Measurements from ENCODE around the gene A1BG.
A peak's percentile ranks its signal among the peaks of the same experiment; 100 is the strongest.

The A1BG gene

GRCh38 chr19:58345558-58345957, 7.7 kb downstream of the A1BG start:
- H3K9me3 ChIP-seq (ENCODE audit: severe bottlenecking), result no peaks in the 10 kb centered on the region
- H3K4me3 ChIP-seq (ENCODE audit: low read depth, low read length), result no peak overlapping the region
- no peak overlapping the region for H3K27ac ChIP-seq
- H3K27me3 ChIP-seq (ENCODE audit: insufficient read depth, low read depth, severe bottlenecking), result no peaks in the 10 kb centered on the region
- no peak for TF ChIP-seq CTCF (IDR thresholded peaks at IDR 0.05; ENCODE audit: low read depth, low read length)
- H3K36me3 ChIP-seq, result 0 out of 2 replicates have a peak, but pooled peaks cover 5% of the 10 kb centered on the region
- no peak for DNase-seq

- peak; percentile 44 for DNase-seq
- no peak overlapping the region for H3K4me3 ChIP-seq (ENCODE audit: low read depth, low read length)
- H3K9me3 ChIP-seq (ENCODE audit: severe bottlenecking), result no peaks in the 10 kb centered on the region
- TF ChIP-seq CTCF (IDR thresholded peaks at IDR 0.05; ENCODE audit: low read depth, low read length), result peak; percentile 44
- no peaks in the 10 kb centered on the region for H3K27me3 ChIP-seq (ENCODE audit: insufficient read depth, low read depth, severe bottlenecking)
- peaks cover 27% of the 10 kb centered on the region for H3K36me3 ChIP-seq
- H3K27ac ChIP-seq, result no peak overlapping the region
Observed at GRCh38 chr19:58338825-58339558, 14.3 kb downstream of the A1BG start.

- DNase-seq, result no peak
- peaks cover 27% of the 10 kb centered on the region for H3K36me3 ChIP-seq
- H3K9me3 ChIP-seq (ENCODE audit: severe bottlenecking), result no peaks in the 10 kb centered on the region
- TF ChIP-seq CTCF (IDR thresholded peaks at IDR 0.05; ENCODE audit: low read depth, low read length), result no peak
- no peak overlapping the region for H3K27ac ChIP-seq
- H3K4me3 ChIP-seq (ENCODE audit: low read depth, low read length), result no peak overlapping the region
- no peaks in the 10 kb centered on the region for H3K27me3 ChIP-seq (ENCODE audit: insufficient read depth, low read depth, severe bottlenecking)
Observed at GRCh38 chr19:58338336-58338735, 15.0 kb downstream of the A1BG start.

- no peaks in the 10 kb centered on the region for H3K9me3 ChIP-seq (ENCODE audit: severe bottlenecking)
Observed at GRCh38 chr19:58336820-58337219, 16.5 kb downstream of the A1BG start.

GRCh38 chr19:58336216-58336615, 17.1 kb downstream of the A1BG start:
- no peak for TF ChIP-seq CTCF (IDR thresholded peaks at IDR 0.05; ENCODE audit: low read depth, low read length)
- DNase-seq, result no peak
- H3K9me3 ChIP-seq (ENCODE audit: severe bottlenecking), result no peaks in the 10 kb centered on the region
- no peaks in the 10 kb centered on the region for H3K27me3 ChIP-seq (ENCODE audit: insufficient read depth, low read depth, severe bottlenecking)
- H3K36me3 ChIP-seq, result peaks cover 24% of the 10 kb centered on the region
- no peak overlapping the region for H3K4me3 ChIP-seq (ENCODE audit: low read depth, low read length)
- no peak overlapping the region for H3K27ac ChIP-seq

More at GRCh38 chr19:58336820-58337219, 16.5 kb downstream of the A1BG start:
- DNase-seq, result no peak
- Histone ChIP-seq H3K36me3 (peaks cover 27% of the 10 kb centered on the region), H3K27me3 (ENCODE audit: insufficient read depth, low read depth, severe bottlenecking) (no peaks in the 10 kb centered on the region), H3K27ac (no peak overlapping the region), H3K4me3 (ENCODE audit: low read depth, low read length) (no peak overlapping the region)
- no peak for TF ChIP-seq CTCF (IDR thresholded peaks at IDR 0.05; ENCODE audit: low read depth, low read length)

GRCh38 chr19:58335630-58336029, 17.7 kb downstream of the A1BG start:
- Histone ChIP-seq H3K27ac (no peak overlapping the region), H3K36me3 (peaks cover 22% of the 10 kb centered on the region), H3K4me3 (ENCODE audit: low read depth, low read length) (no peak overlapping the region), H3K9me3 (ENCODE audit: severe bottlenecking) (no peaks in the 10 kb centered on the region), H3K27me3 (ENCODE audit: insufficient read depth, low read depth, severe bottlenecking) (no peaks in the 10 kb centered on the region)
- DNase-seq, result no peak
- TF ChIP-seq CTCF (IDR thresholded peaks at IDR 0.05; ENCODE audit: low read depth, low read length), result no peak

All from WERI-Rb-1 (cell line).